Measurements from ENCODE around the gene COL4A4. TPM values are rescaled to one million over a fixed set of nuclear protein-coding genes. Genes with fewer than 3 reads are reported as not detected.

The COL4A4 gene
- total RNA-seq, 1 donor from 2014 or later: 0.05 TPM

- Mint-ChIP-seq H3K9me3 (ENCODE audit: unreplicated experiment) (peaks cover 4% of the 10 kb centered on the region), H3K4me3 (ENCODE audit: unreplicated experiment) (no peak overlapping the region), H3K27me3 (ENCODE audit: unreplicated experiment) (no peaks in the 10 kb centered on the region), H3K27ac (ENCODE audit: unreplicated experiment) (no peak overlapping the region), H3K4me1 (ENCODE audit: low read depth, unreplicated experiment) (no peaks in the 10 kb centered on the region), H3K36me3 (ENCODE audit: unreplicated experiment) (no peaks in the 10 kb centered on the region)
- TF ChIP-seq CTCF (IDR thresholded peaks at IDR 0.05; ENCODE audit: partially characterized antibody, unreplicated experiment): no peak
- no peak for DNase-seq
Observed at GRCh38 chr2:227007940-227008339, 156.1 kb downstream of the COL4A4 start.

- H3K4me3 Mint-ChIP-seq (ENCODE audit: unreplicated experiment): no peak overlapping the region
- peaks cover 3% of the 10 kb centered on the region for H3K36me3 Mint-ChIP-seq (ENCODE audit: unreplicated experiment)
- H3K27me3 Mint-ChIP-seq (ENCODE audit: unreplicated experiment): no peaks in the 10 kb centered on the region
- DNase-seq: no peak
- H3K27ac Mint-ChIP-seq (ENCODE audit: unreplicated experiment): no peak overlapping the region
- no peaks in the 10 kb centered on the region for H3K4me1 Mint-ChIP-seq (ENCODE audit: low read depth, unreplicated experiment)
- peaks cover 4% of the 10 kb centered on the region for H3K9me3 Mint-ChIP-seq (ENCODE audit: unreplicated experiment)
- no peak for TF ChIP-seq CTCF (IDR thresholded peaks at IDR 0.05; ENCODE audit: partially characterized antibody, unreplicated experiment)
Observed at GRCh38 chr2:227007148-227007547, 156.9 kb downstream of the COL4A4 start.

- no peaks in the 10 kb centered on the region for H3K27me3 Mint-ChIP-seq (ENCODE audit: unreplicated experiment)
- no peak overlapping the region for H3K4me3 Mint-ChIP-seq (ENCODE audit: unreplicated experiment)
- peak; percentile 21 for DNase-seq
- no peaks in the 10 kb centered on the region for H3K4me1 Mint-ChIP-seq (ENCODE audit: low read depth, unreplicated experiment)
- no peak overlapping the region for H3K27ac Mint-ChIP-seq (ENCODE audit: unreplicated experiment)
- TF ChIP-seq CTCF (IDR thresholded peaks at IDR 0.05; ENCODE audit: partially characterized antibody, unreplicated experiment): no peak
- peaks cover 4% of the 10 kb centered on the region for H3K9me3 Mint-ChIP-seq (ENCODE audit: unreplicated experiment)
- peaks cover 4% of the 10 kb centered on the region for H3K36me3 Mint-ChIP-seq (ENCODE audit: unreplicated experiment)
Observed at GRCh38 chr2:227006189-227006897, 157.7 kb downstream of the COL4A4 start.

- peaks cover 4% of the 10 kb centered on the region for H3K36me3 Mint-ChIP-seq (ENCODE audit: unreplicated experiment)
- H3K9me3 Mint-ChIP-seq (ENCODE audit: unreplicated experiment): peaks cover 4% of the 10 kb centered on the region
- no peak overlapping the region for H3K27ac Mint-ChIP-seq (ENCODE audit: unreplicated experiment)
- H3K27me3 Mint-ChIP-seq (ENCODE audit: unreplicated experiment): peaks cover 3% of the 10 kb centered on the region
- H3K4me1 Mint-ChIP-seq (ENCODE audit: low read depth, unreplicated experiment): peaks cover 5% of the 10 kb centered on the region
- H3K4me3 Mint-ChIP-seq (ENCODE audit: unreplicated experiment): no peak overlapping the region
- DNase-seq: no peak
- no peak for TF ChIP-seq CTCF (IDR thresholded peaks at IDR 0.05; ENCODE audit: partially characterized antibody, unreplicated experiment)
Observed at GRCh38 chr2:227004482-227004881, 159.5 kb downstream of the COL4A4 start.

GRCh38 chr2:227000123-227000522 lies 163.9 kb downstream of the COL4A4 start:
- Mint-ChIP-seq H3K36me3 (ENCODE audit: unreplicated experiment) (peaks cover 4% of the 10 kb centered on the region), H3K27me3 (ENCODE audit: unreplicated experiment) (peaks cover 3% of the 10 kb centered on the region), H3K4me1 (ENCODE audit: low read depth, unreplicated experiment) (peaks cover 5% of the 10 kb centered on the region), H3K4me3 (ENCODE audit: unreplicated experiment) (no peak overlapping the region), H3K9me3 (ENCODE audit: unreplicated experiment) (no peaks in the 10 kb centered on the region), H3K27ac (ENCODE audit: unreplicated experiment) (no peak overlapping the region)
- DNase-seq: no peak
- TF ChIP-seq CTCF (IDR thresholded peaks at IDR 0.05; ENCODE audit: partially characterized antibody, unreplicated experiment): no peak

Measured in glutamatergic neuron (in vitro differentiated cells).